ENCODE measurements around the gene CCHCR1. TPM values are rescaled to one million over a fixed set of nuclear protein-coding genes. Genes with fewer than 3 reads are reported as not detected.

The CCHCR1 gene
- total and polyA plus RNA-seq, 2 of the 13 experiments (the other 11 are each of a cell fraction or from before 2014, with no cell fraction given), result 14.6 to 28.2 TPM

GRCh38 chr6:31157513-31158139, at the start of gene CCHCR1 (continued):
- 0 out of 2 replicates have a peak, but pooled peaks have one; percentile 57 for TF ChIP-seq ZNF724P (CRISPR knock-in tag; IDR thresholded peaks at IDR 0.05; ENCODE audit: borderline replicate concordance)
- TF ChIP-seq SOX13 (IDR thresholded peaks at IDR 0.05), result no peak
- no peak for TF ChIP-seq SOX13 (CRISPR knock-in tag; conservative IDR thresholded peaks at IDR 0.05 in 1 of 2, IDR thresholded peaks at IDR 0.05 in 1 of 2)
- TF ChIP-seq ZNF574 (CRISPR knock-in tag; IDR thresholded peaks at IDR 0.05), result peak; percentile 17; the same call in 1 of the 2 replicates
- TF ChIP-seq ZNF639 (CRISPR knock-in tag; conservative IDR thresholded peaks at IDR 0.05), result 0 out of 2 replicates have a peak, but pooled peaks have one; percentile 6
- no peak for TF ChIP-seq EHMT2 (IDR thresholded peaks at IDR 0.05; ENCODE audit: borderline replicate concordance, low read depth, low read length)
- no peak for TF ChIP-seq DBP (CRISPR knock-in tag; IDR thresholded peaks at IDR 0.05; ENCODE audit: not compliant biosample characterization)
- 0 out of 2 replicates have a peak, but pooled peaks have one; percentile 6 for TF ChIP-seq ZMAT3 (CRISPR knock-in tag; conservative IDR thresholded peaks at IDR 0.05)
- TF ChIP-seq ZNF3 (CRISPR knock-in tag; IDR thresholded peaks at IDR 0.05), result no peak
- TF ChIP-seq BATF2 (CRISPR knock-in tag; IDR thresholded peaks at IDR 0.05), result no peak
- TF ChIP-seq GRHL1 (CRISPR knock-in tag; conservative IDR thresholded peaks at IDR 0.05), result no peak
- TF ChIP-seq EZH2 (conservative IDR thresholded peaks at IDR 0.05; ENCODE audit: low read depth, low read length), result no peak
- TF ChIP-seq CHCHD3 (CRISPR knock-in tag; IDR thresholded peaks at IDR 0.05), result 0 out of 2 replicates have a peak, but pooled peaks have one; percentile 60

All from HepG2 (cell line).